Heart left ventricle (tissue), 16 donors: ENCODE measurements around the gene LRIG1. TPM values are rescaled to one million over a fixed set of nuclear protein-coding genes. Genes with fewer than 3 reads are reported as not detected.

ENCODE experiments used
- ATAC-seq, 4 donors: fragments of 200-7000 bp; cut with Tn5 transposase; one replicate each; pipeline ENCODE4 v1.9.1; 2020 to 2022; ENCODE audit warnings: moderate library complexity in 4 of 4, mild to moderate bottlenecking in 3 of 4, moderate number of reproducible peaks in 1 of 4
- DNase-seq, 5 donors: peaks; one replicate each; pipeline ENCODE4 v3.0.0-alpha.2; 2020
- H3K27ac ChIP-seq, 12 donors: fragments of 200-600 bp; sonication (generic) in 4 of 12; one replicate each; pipeline versions ENCODE4 v1.5.0 to v1.8.0; 2016 to 2022; ENCODE audit warnings: mild to moderate bottlenecking in 2 of 12
- H3K27me3 ChIP-seq, 9 donors: fragments of 200-600 bp; sonication (generic) in 2 of 9; one replicate each; pipeline versions ENCODE4 v1.5.1 to v1.8.0; 2016 to 2022; ENCODE audit warnings: mild to moderate bottlenecking in 3 of 9
- H3K36me3 ChIP-seq, 9 donors: fragments of 200-600 bp; sonication (generic) in 2 of 9; one replicate each; pipeline versions ENCODE4 v1.5.0 to v1.8.0; 2018 to 2022; ENCODE audit warnings: mild to moderate bottlenecking in 2 of 9
- H3K4me1 ChIP-seq, 12 donors: fragments of 200-600 bp; sonication (generic) in 4 of 12; one replicate each; pipeline versions ENCODE4 v1.5.0 to v1.8.0; 2016 to 2022; ENCODE audit warnings: mild to moderate bottlenecking in 3 of 12
- H3K4me3 ChIP-seq, 12 donors: fragments of 200-600 bp; sonication (generic) in 4 of 12; one replicate each; pipeline versions ENCODE4 v1.5.0 to v1.8.0; 2017 to 2022; ENCODE audit warnings: mild to moderate bottlenecking in 9 of 12, moderate library complexity in 4 of 12
- H3K9me3 ChIP-seq, 12 donors: fragments of 200-600 bp; sonication (generic) in 4 of 12; one replicate each; pipeline versions ENCODE4 v1.5.0 to v1.8.0; 2016 to 2022; ENCODE audit warnings: mild to moderate bottlenecking in 1 of 12
- CTCF ChIP-seq, 12 donors: fragments of 200-600 bp; sonication (generic) in 4 of 12; IDR thresholded peaks; one replicate each; pipeline versions ENCODE4 v1.5.0 to v1.8.0; 2018 to 2022; ENCODE audit warnings: antibody characterized with exemption in 12 of 12, mild to moderate bottlenecking in 5 of 12
- POLR2A ChIP-seq, 2 donors: fragments of 450-650 bp; IDR thresholded peaks; one replicate each; pipeline ENCODE4 v1.6.1; 2017; ENCODE audit warnings: antibody characterized with exemption in 2 of 2, mild to moderate bottlenecking in 2 of 2, moderate library complexity in 2 of 2
- WGBS, 4 donors: extraction: QIAGEN DNeasy Blood & Tissue Kit in 2 of 4; methylation state at CpG; one replicate each; pipeline versions ENCODE4 v1.1.5 to v1.1.7; 2013 to 2018; 5-methylcytosine and 5-hydroxymethylcytosine counted together
- intact Hi-C, 10 donors: fragments of 100-400 bp; cut with DNase I; formaldehyde crosslinking; loops; one replicate each; pipeline versions ENCODE4 v1.11.1 to v1.14.2; 2022
- polyA plus RNA-seq, 2 donors: library from polyadenylated mRNA; stranded (reverse); fragments of 200-250 nt; gene quantifications; one replicate each; pipeline ENCODE4 v1.2.3, GENCODE V29; 2013
- total RNA-seq, 9 donors: library from RNA; depleted of rRNA in 2 of 9; stranded (reverse); fragments of >200 nt in 2 of 9; fragmentation: NEBNext Ultra II Directional in 3 of 9; extraction: Animal tissue kit (Norgen Biotek cat#: 25700) in 3 of 9; gene quantifications; one replicate each; pipeline versions ENCODE4 v1.1.0 to v1.2.4, GENCODE V29; 2016 to 2023
- donor health status: ischemic (EF 13 %, LVEDD 7.1; RV severe dilation, severe dysfunction).
- donor health status: healthy with polysubstance abuse.
- donor health status: DM: no; HTN: yes; CAD: no.
- donor health status: DM: no; HTN: no; CAD: no.
- donor health status: ischemic (EF 25% LVEDD 6.9; RV normal size, moderate dysfunction).
- donor health status: ischemic (EF 25% LVEDD 5.7; RV mildly dilated, moderate dysfunction).
- donor health status: healthy.
- donor health status: DM: yes; HTN: yes; CAD: no.
- donor health status: ischemic (EF 35%, LVEDD 5.7; RV mildly dilated, moderate dysfunction).
- donor health status: nonischemic (EF 11% LVEDD 7.7; RV severe dilation, severe dysfunction).
- donor health status: DM: yes; HTN: yes; CAD: no.
- donor health status: PGD.
- donor health status: ischemic (EF 29% LVEDD 5.4; RV normal size, mild dysfunction).
- donor health status: nonischemic (EF 23%, LVEDD 6.1; RV moderate dilation, normal function).

Gene LRIG1
- total and polyA plus RNA-seq, 11 donors, result 42.3 to 161 (median 88.8) TPM

- intact Hi-C loops, result no loop called here
- no peak for DNase-seq
- H3K4me1 ChIP-seq, result peaks cover 0 to 28% (median 15%) of the 10 kb centered on the region in 12 donors
- TF ChIP-seq CTCF (IDR thresholded peaks at IDR 0.05) (no peak), POLR2A (IDR thresholded peaks at IDR 0.05) (no peak)
- no peak for ATAC-seq
- H3K4me3 ChIP-seq, result no peak overlapping the region
- peak overlapping the region in 1 of 12 donors; percentile 16 for H3K27ac ChIP-seq
- H3K27me3 ChIP-seq, result no peaks in the 10 kb centered on the region
- H3K9me3 ChIP-seq, result no peaks in the 10 kb centered on the region
- H3K36me3 ChIP-seq, result no peaks in the 10 kb centered on the region
- 92 to 98% (median 95%) methylated on average over 3 of the region's 3 CpGs for WGBS, 4 donors
Measured at GRCh38 chr3:66353039-66353438, 147.8 kb downstream of the LRIG1 start.

- WGBS, 4 donors, result 91 to 98% (median 98%) methylated on average over 8 of the region's 8 CpGs
- DNase-seq (no peak), ATAC-seq (no peak)
- Histone ChIP-seq H3K4me1 (peaks cover 0 to 31% (median 13%) of the 10 kb centered on the region in 12 donors), H3K4me3 (no peak overlapping the region), H3K36me3 (no peaks in the 10 kb centered on the region), H3K27ac (no peak overlapping the region), H3K9me3 (peaks cover 0 to 4% (median 0%) of the 10 kb centered on the region in 12 donors), H3K27me3 (no peaks in the 10 kb centered on the region)
- intact Hi-C loops, result no loop called here
- TF ChIP-seq CTCF (IDR thresholded peaks at IDR 0.05) (no peak), POLR2A (IDR thresholded peaks at IDR 0.05) (no peak)
Measured at GRCh38 chr3:66350601-66351000, 150.2 kb downstream of the LRIG1 start.

GRCh38 chr3:66348704-66349103 lies 152.1 kb downstream of the LRIG1 start:
- peaks cover 0 to 29% (median 10%) of the 10 kb centered on the region in 12 donors for H3K4me1 ChIP-seq
- peak overlapping the region in 3 of 12 donors; percentile 3 to 55 (median 21) for H3K27ac ChIP-seq
- TF ChIP-seq POLR2A (IDR thresholded peaks at IDR 0.05) (no peak), CTCF (IDR thresholded peaks at IDR 0.05) (no peak)

GRCh38 chr3:66344848-66345578 lies 155.8 kb downstream of the LRIG1 start:
- Histone ChIP-seq H3K9me3 (peaks cover 0 to 12% (median 0%) of the 10 kb centered on the region in 12 donors), H3K27ac (peak overlapping the region in 2 of 12 donors; percentile 27 to 36), H3K27me3 (no peaks in the 10 kb centered on the region), H3K4me3 (no peak overlapping the region), H3K4me1 (peaks cover 0 to 26% (median 5%) of the 10 kb centered on the region in 12 donors), H3K36me3 (no peaks in the 10 kb centered on the region)
- peak in 2 of 4 donors; percentile 14 to 34 for ATAC-seq
- WGBS, 4 donors, result 89 to 91% (median 90%) methylated on average over 8 of the region's 8 CpGs
- DNase-seq, result no peak
- no peak for TF ChIP-seq CTCF (IDR thresholded peaks at IDR 0.05)
- no peak for TF ChIP-seq POLR2A (IDR thresholded peaks at IDR 0.05)
- intact Hi-C loops, result no loop called here

More at GRCh38 chr3:66348704-66349103, 152.1 kb downstream of the LRIG1 start:
- Histone ChIP-seq H3K36me3 (no peaks in the 10 kb centered on the region), H3K9me3 (peaks cover 0 to 4% (median 0%) of the 10 kb centered on the region in 12 donors), H3K27me3 (no peaks in the 10 kb centered on the region), H3K4me3 (no peak overlapping the region)
- ATAC-seq, result peak; percentile 69 to 82 (median 76)
- no peak for DNase-seq
- intact Hi-C loops, result no loop called here
- WGBS, 4 donors, result 32 to 41% (median 36%) methylated on average over 3 of the region's 3 CpGs
